Measurements from ENCODE around the gene GTF2A1L. TPM values are rescaled to one million over a fixed set of nuclear protein-coding genes. Genes with fewer than 3 reads are reported as not detected.
A peak's percentile ranks its signal among the peaks of the same experiment; 100 is the strongest.

Gene GTF2A1L
- total and polyA plus RNA-seq, 2 donors from 2014 or later, result 0.76 to 2.7 TPM

DNA sequence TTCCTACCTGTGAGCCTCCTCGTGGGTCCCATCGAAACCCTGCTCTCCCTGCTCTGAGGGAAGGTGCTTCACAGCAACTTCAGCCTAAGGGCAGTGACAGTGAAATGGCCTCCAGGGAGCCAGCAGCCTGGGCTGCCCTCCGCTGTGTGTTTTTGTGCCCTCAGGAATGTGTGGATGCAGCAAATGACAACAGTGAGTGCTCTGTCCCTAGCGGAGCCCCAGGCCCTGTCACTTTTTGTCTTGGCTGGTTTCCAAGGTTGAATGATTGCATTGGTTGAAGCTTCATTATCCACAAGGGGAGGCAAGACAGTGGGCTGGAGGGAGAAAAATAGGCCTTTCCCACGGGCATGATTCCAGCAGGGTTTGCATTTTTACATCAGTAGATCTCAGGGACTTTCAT is 44.8 kb upstream of the GTF2A1L start:
- no peak overlapping the region for H3K4me3 ChIP-seq (ENCODE audit: low read length in 3 of 3)
- TF ChIP-seq, protein P1, sequence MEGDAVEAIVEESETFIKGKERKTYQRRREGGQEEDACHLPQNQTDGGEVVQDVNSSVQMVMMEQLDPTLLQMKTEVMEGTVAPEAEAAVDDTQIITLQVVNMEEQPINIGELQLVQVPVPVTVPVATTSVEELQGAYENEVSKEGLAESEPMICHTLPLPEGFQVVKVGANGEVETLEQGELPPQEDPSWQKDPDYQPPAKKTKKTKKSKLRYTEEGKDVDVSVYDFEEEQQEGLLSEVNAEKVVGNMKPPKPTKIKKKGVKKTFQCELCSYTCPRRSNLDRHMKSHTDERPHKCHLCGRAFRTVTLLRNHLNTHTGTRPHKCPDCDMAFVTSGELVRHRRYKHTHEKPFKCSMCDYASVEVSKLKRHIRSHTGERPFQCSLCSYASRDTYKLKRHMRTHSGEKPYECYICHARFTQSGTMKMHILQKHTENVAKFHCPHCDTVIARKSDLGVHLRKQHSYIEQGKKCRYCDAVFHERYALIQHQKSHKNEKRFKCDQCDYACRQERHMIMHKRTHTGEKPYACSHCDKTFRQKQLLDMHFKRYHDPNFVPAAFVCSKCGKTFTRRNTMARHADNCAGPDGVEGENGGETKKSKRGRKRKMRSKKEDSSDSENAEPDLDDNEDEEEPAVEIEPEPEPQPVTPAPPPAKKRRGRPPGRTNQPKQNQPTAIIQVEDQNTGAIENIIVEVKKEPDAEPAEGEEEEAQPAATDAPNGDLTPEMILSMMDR (IDR thresholded peaks at IDR 0.05; ENCODE audit: borderline replicate concordance, extremely low read depth, insufficient read depth), result no peak
- intact Hi-C loops (cut with DNase I), result no loop called here
- H3K4me1 ChIP-seq (ENCODE audit: control insufficient read depth in 2 of 3, insufficient read depth in 2 of 3, low read depth in 1 of 3, low read length in 3 of 3), result peaks cover 3 to 10% (median 6%) of the 10 kb centered on the region in 3 donors
- FAIRE-seq, result no peak
- peak in 3 of 5 donors; percentile 28 to 73 (median 37) for DNase-seq
- H3K27ac ChIP-seq (ENCODE audit: low read depth in 2 of 2, low read length in 2 of 2), result no peak overlapping the region
- H3K36me3 ChIP-seq (ENCODE audit: control insufficient read depth in 2 of 3, insufficient read depth in 3 of 3, low read length in 3 of 3), result no peaks in the 10 kb centered on the region
- H3K9ac ChIP-seq (ENCODE audit: low read length in 3 of 3), result no peak overlapping the region
- H3K9me3 ChIP-seq (ENCODE audit: control insufficient read depth in 2 of 3, insufficient read depth in 1 of 3, low read length in 3 of 3), result no peaks in the 10 kb centered on the region
- no peaks in the 10 kb centered on the region for H3K27me3 ChIP-seq (ENCODE audit: control insufficient read depth, insufficient read depth, low read length)

DNA sequence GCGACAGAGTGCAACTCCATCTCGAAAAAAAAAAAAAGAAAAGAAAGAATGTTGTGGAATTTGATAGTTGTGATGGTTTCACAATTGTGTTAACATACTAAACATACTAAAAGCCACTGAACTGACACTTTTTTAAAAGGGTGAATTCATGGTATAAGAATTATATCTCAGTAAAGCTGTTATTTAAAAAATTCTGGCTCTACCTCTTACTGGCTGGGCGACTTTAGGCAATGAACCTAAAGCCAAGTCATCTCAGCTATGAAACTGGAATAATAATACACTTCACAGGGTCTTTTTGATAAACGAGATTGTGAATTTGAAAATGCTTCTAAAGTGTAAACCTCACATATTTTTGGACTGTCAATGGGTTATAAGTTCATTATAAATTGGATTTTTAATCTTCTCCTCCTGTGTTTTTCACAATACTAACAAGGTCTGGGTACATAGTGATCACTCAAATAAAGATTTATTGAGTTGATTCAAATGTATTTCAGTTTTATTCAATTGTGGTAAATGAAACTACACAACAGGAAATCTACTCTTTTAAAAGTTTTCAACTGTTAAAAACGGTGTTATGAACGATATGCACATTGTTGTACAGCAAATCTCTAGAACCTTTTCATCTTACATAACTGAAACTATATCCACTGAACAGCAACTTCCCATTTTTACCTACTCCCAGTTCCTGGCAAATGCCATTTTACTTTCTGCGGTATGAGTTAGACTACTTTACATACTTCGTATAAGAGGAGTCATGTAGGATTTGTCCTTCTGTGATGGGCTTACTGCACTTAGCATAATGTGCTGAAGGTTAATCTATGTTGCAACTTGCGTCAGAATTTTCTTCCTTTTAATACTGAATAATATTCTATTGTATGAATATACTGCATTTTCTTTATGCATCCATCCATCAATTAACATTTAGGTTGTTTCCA is 43.0 kb upstream of the GTF2A1L start:
- intact Hi-C loops (cut with DNase I), result no loop called here
- no peaks in the 10 kb centered on the region for H3K36me3 ChIP-seq (ENCODE audit: control insufficient read depth in 2 of 3, insufficient read depth in 3 of 3, low read length in 3 of 3)
- H3K27me3 ChIP-seq (ENCODE audit: control insufficient read depth, insufficient read depth, low read length), result no peaks in the 10 kb centered on the region
- no peaks in the 10 kb centered on the region for H3K9me3 ChIP-seq (ENCODE audit: control insufficient read depth in 2 of 3, insufficient read depth in 1 of 3, low read length in 3 of 3)
- no peak overlapping the region for H3K4me3 ChIP-seq (ENCODE audit: low read length in 3 of 3)
- no peak for DNase-seq
- TF ChIP-seq, protein P1 (IDR thresholded peaks at IDR 0.05; ENCODE audit: borderline replicate concordance, extremely low read depth, insufficient read depth), result no peak
- no peak overlapping the region for H3K9ac ChIP-seq (ENCODE audit: low read length in 3 of 3)
- H3K4me1 ChIP-seq (ENCODE audit: control insufficient read depth in 2 of 3, insufficient read depth in 2 of 3, low read depth in 1 of 3, low read length in 3 of 3), result peaks cover 0 to 2% (median 0%) of the 10 kb centered on the region in 3 donors
- H3K27ac ChIP-seq (ENCODE audit: low read depth in 2 of 2, low read length in 2 of 2), result no peak overlapping the region
- FAIRE-seq, result no peak

DNA sequence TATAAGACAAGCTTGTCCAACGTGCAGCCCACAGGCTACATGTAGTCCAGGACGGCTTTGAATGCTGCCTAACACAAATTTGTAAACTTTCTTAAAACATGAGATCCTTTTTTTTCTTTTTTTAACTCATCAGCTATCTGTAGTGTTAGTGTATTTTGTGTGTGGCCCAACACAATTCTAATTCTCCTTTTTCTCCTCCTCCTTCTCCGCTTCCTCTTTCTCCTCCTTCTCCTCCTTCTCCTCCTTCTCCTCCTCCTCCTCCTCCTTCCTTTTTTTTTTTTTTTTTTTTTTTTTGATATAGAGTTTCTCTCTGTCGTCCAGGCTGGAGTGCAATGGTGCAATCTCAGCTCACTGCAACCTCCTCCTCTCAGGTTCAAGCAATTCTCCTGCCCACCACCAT is 39.3 kb upstream of the GTF2A1L start:
- H3K27me3 ChIP-seq (ENCODE audit: control insufficient read depth, insufficient read depth, low read length), result no peaks in the 10 kb centered on the region
- H3K4me3 ChIP-seq (ENCODE audit: low read length in 3 of 3), result no peak overlapping the region
- FAIRE-seq, result no peak
- H3K27ac ChIP-seq (ENCODE audit: low read depth in 2 of 2, low read length in 2 of 2), result no peak overlapping the region
- intact Hi-C loops (cut with DNase I), result no loop called here
- TF ChIP-seq, protein P1 (IDR thresholded peaks at IDR 0.05; ENCODE audit: borderline replicate concordance, extremely low read depth, insufficient read depth), result no peak
- H3K9ac ChIP-seq (ENCODE audit: low read length in 3 of 3), result no peak overlapping the region
- H3K4me1 ChIP-seq (ENCODE audit: control insufficient read depth in 2 of 3, insufficient read depth in 2 of 3, low read depth in 1 of 3, low read length in 3 of 3), result no peaks in the 10 kb centered on the region
- no peak for DNase-seq
- H3K36me3 ChIP-seq (ENCODE audit: control insufficient read depth in 2 of 3, insufficient read depth in 3 of 3, low read length in 3 of 3), result peaks cover 0 to 4% (median 3%) of the 10 kb centered on the region in 3 donors
- H3K9me3 ChIP-seq (ENCODE audit: control insufficient read depth in 2 of 3, insufficient read depth in 1 of 3, low read length in 3 of 3), result no peaks in the 10 kb centered on the region
